OCI-LY7 (cell line): ENCODE measurements around the gene CRYBB2. TPM values are rescaled to one million over a fixed set of nuclear protein-coding genes. Genes with fewer than 3 reads are reported as not detected.
A peak's percentile ranks its signal among the peaks of the same experiment; 100 is the strongest.

ENCODE experiments used
- BruUV-seq: library from RNA; stranded (reverse); fragments of 400-500 nt; replicated peaks from 2 replicates; lab custom pipeline; 2021; lab: Mats Ljungman, UMichigan
- CTCF ChIA-PET: fragments of 300-600 bp; sonication (Branson Sonifier 250); formaldehyde crosslinking; loops from one replicate; lab custom pipeline; 2022; ENCODE audit warnings: antibody characterized with exemption; ENCODE audit not compliant: unreplicated experiment; lab: Charles Lee
- POLR2A ChIA-PET: fragments of 300-600 bp; sonication (Branson Sonifier 250); formaldehyde crosslinking; loops from one replicate; lab custom pipeline; 2022; ENCODE audit warnings: antibody characterized with exemption; lab: Charles Lee
- DNase-seq: peaks from one replicate; pipeline ENCODE4 v3.0.0-alpha.2; 2015; ENCODE audit warnings: low spot score
- H2AFZ ChIP-seq: fragments of 200-600 bp; sonication (generic), shearing (Covaris generic); 2 replicates; pipeline ENCODE4 v1.6.1; 2014; ENCODE audit warnings: mild to moderate bottlenecking, antibody characterized with exemption, low read length, moderate library complexity
- H3K27ac ChIP-seq: fragments of 200-600 bp; sonication (generic); 2 replicates; pipeline ENCODE4 v1.5.1; 2014; ENCODE audit warnings: mixed run types, low read depth, mild to moderate bottlenecking, moderate library complexity, low read length, inconsistent platforms; ENCODE audit not compliant: poor library complexity, severe bottlenecking
- H3K36me3 ChIP-seq: fragments of 200-600 bp; sonication (generic); 2 replicates; pipeline ENCODE4 v1.6.1; 2014; ENCODE audit warnings: mild to moderate bottlenecking, antibody characterized with exemption, low read length, moderate library complexity, mixed read lengths; ENCODE audit not compliant: insufficient read depth
- H3K4me1 ChIP-seq: fragments of 200-600 bp; sonication (generic); 2 replicates; pipeline ENCODE4 v1.5.1; 2014; ENCODE audit warnings: mild to moderate bottlenecking, low read length; ENCODE audit not compliant: insufficient read depth, poor library complexity, severe bottlenecking
- H3K4me2 ChIP-seq: fragments of 200-600 bp; sonication (generic); 2 replicates; pipeline ENCODE4 v1.6.1; 2014; ENCODE audit warnings: mild to moderate bottlenecking, low read length
- H3K4me3 ChIP-seq: fragments of 200-600 bp; sonication (generic); 2 replicates; pipeline ENCODE4 v1.5.1; 2014; ENCODE audit warnings: mild to moderate bottlenecking, low read depth, low read length; ENCODE audit not compliant: poor library complexity, severe bottlenecking
- H3K79me2 ChIP-seq: fragments of 200-600 bp; sonication (generic); 2 replicates; pipeline ENCODE4 v1.6.1; 2016; ENCODE audit warnings: low read depth, mild to moderate bottlenecking, low read length, moderate library complexity, mixed read lengths; ENCODE audit not compliant: insufficient read depth
- H3K9me2 ChIP-seq: fragments of 200-600 bp; sonication (generic); 2 replicates; pipeline ENCODE4 v1.6.1; 2016; ENCODE audit warnings: mild to moderate bottlenecking, low read length, mixed read lengths; ENCODE audit not compliant: insufficient read depth
- H3K9me3 ChIP-seq: fragments of 200-600 bp; sonication (generic); 2 replicates; pipeline ENCODE4 v1.6.1; 2014; ENCODE audit warnings: mild to moderate bottlenecking, mixed run types, low read length, mixed read lengths
- H4K20me1 ChIP-seq: fragments of 200-600 bp; sonication (generic); 2 replicates; pipeline ENCODE4 v1.6.1; 2014; ENCODE audit warnings: mild to moderate bottlenecking, antibody characterized with exemption, low read length, moderate library complexity, mixed read lengths; ENCODE audit not compliant: insufficient read depth
- CTCF ChIP-seq: fragments of 200-600 bp; sonication (generic); conservative IDR thresholded peaks from 2 replicates; pipeline ENCODE4 v1.5.1; 2014; ENCODE audit warnings: mild to moderate bottlenecking, antibody characterized with exemption, low read length, moderate library complexity, mixed read lengths
- EZH2phosphoT487 ChIP-seq: fragments of 200-600 bp; sonication (generic); IDR thresholded peaks from 2 replicates; pipeline ENCODE4 v1.6.1; 2018; ENCODE audit warnings: low read depth, borderline replicate concordance, mild to moderate bottlenecking, mixed run types, antibody characterized with exemption, low read length, moderate library complexity, mixed read lengths
- intact Hi-C: fragments of 100-400 bp; cut with micrococcal nuclease; formaldehyde crosslinking; loops from one replicate; pipeline ENCODE4 v1.10.0; 2022; ENCODE audit not compliant: unreplicated experiment
- total RNA-seq, 2 experiments: library from RNA; depleted of rRNA in 1 of 2; stranded (reverse); fragments of >200 nt in 1 of 2; shearing (Covaris generic) in 1 of 2; gene quantifications; 2 replicates each; pipeline ENCODE4 v1.2.3, GENCODE V29; 2014 to 2022

The CRYBB2 gene
- total RNA-seq, 2 experiments from 2014 or later = not detected

GRCh38 chr22:25201557-25202273 lies 17.7 kb upstream of the CRYBB2 start:
- no peaks in the 10 kb centered on the region for H3K79me2 ChIP-seq
- no peak overlapping the region for H3K4me3 ChIP-seq
- POLR2A ChIA-PET = interaction anchor here (1.3 kb wide), 1 partner anchor 132 kb away, joined by 3 read pairs; no protein-coding TSS in a partner anchor
- BruUV-seq = no TSS peak
- no peak overlapping the region for H2AFZ ChIP-seq
- H3K36me3 ChIP-seq = no peaks in the 10 kb centered on the region
- no peak overlapping the region for H3K4me2 ChIP-seq
- CTCF ChIA-PET = no interaction called here
- H4K20me1 ChIP-seq = no peaks in the 10 kb centered on the region
- H3K9me2 ChIP-seq = no peaks in the 10 kb centered on the region
- intact Hi-C loops = loop anchor here (1.0 kb wide), 1 partner anchor 133 kb away; no protein-coding TSS in a partner anchor
- no peaks in the 10 kb centered on the region for H3K4me1 ChIP-seq
- TF ChIP-seq EZH2phosphoT487 = no peak
- TF ChIP-seq CTCF = no peak
- no peak overlapping the region for H3K27ac ChIP-seq
- no peaks in the 10 kb centered on the region for H3K9me3 ChIP-seq
- DNase-seq = no peak

- no TSS peak for BruUV-seq
- ChIA-PET CTCF (no interaction called here), POLR2A (interaction anchor here (1.3 kb wide), 1 partner anchor 131 kb away, joined by 3 read pairs; no protein-coding TSS in a partner anchor)
- no peaks in the 10 kb centered on the region for H3K4me1 ChIP-seq
- TF ChIP-seq CTCF (peak; percentile 92), EZH2phosphoT487 (no peak)
- H3K9me2 ChIP-seq = no peaks in the 10 kb centered on the region
- no peak overlapping the region for H3K4me2 ChIP-seq
- no peak overlapping the region for H2AFZ ChIP-seq
- intact Hi-C loops = loop anchor here (1.0 kb wide), 1 partner anchor 132 kb away; no protein-coding TSS in a partner anchor
- no peaks in the 10 kb centered on the region for H4K20me1 ChIP-seq
- H3K9me3 ChIP-seq = no peaks in the 10 kb centered on the region
- no peak overlapping the region for H3K27ac ChIP-seq
- H3K36me3 ChIP-seq = no peaks in the 10 kb centered on the region
- no peak overlapping the region for H3K4me3 ChIP-seq
- H3K79me2 ChIP-seq = no peaks in the 10 kb centered on the region
- DNase-seq = peak; percentile 56
Observed at GRCh38 chr22:25202290-25202921, 17.0 kb upstream of the CRYBB2 start.
